ENCODE results near the gene HSPBP1. TPM values are rescaled to one million over a fixed set of nuclear protein-coding genes. Genes with fewer than 3 reads are reported as not detected.

The HSPBP1 gene
- total and polyA plus RNA-seq, 2 of the 4 experiments (the other 2 are of a cell fraction) = 21.0 to 43.2 TPM

DNA sequence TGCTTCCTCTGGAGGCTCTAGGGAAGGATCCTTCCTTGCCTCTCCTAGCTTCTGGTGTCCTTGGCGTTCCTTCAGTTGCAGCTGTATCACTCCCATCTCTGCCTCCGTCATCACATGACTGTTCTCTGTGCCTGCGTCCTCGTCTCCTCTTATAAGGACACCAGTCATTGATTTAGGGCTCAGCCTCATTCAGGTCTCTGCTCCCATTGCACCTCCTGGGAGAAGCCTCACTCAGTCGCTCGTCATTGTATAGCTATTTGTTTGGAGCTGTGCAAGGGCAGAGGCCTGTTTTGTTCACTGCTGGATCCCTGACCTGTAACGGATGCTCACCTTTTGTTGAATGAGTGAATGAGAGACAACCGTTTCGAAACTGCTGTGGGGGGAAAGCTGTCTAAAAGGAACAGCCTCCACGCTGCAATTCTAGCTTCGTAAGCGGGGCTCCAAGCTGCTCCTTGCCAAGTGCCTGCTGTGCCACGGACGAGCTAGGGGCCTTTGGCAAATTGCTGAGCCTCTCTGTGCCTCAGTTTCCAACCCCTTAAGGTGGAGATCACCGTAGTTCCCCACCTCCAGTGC lies 21.1 kb upstream of the HSPBP1 start:
- Histone ChIP-seq H2BK120ac (ENCODE audit: low read depth, low read length) (no peak overlapping the region), H3K4me3 (ENCODE audit: insufficient read depth, low read depth, low read length) (no peak overlapping the region), H2AK9ac (replicated peaks; ENCODE audit: low read depth, low read length, poor library complexity) (peak overlapping the region; percentile 48), H4K91ac (ENCODE audit: insufficient read depth, low read depth, low read length) (no peak overlapping the region), H4K8ac (ENCODE audit: low read depth in 2 of 2, low read length in 2 of 2) (peak overlapping the region in 1 of 2 experiments; percentile 94; a peak in 1 of 4 replicates), H3K36me3 (ENCODE audit: control insufficient read depth, insufficient read depth, low read length) (peaks cover 43% of the 10 kb centered on the region), H3K4me1 (ENCODE audit: control insufficient read depth, insufficient read depth, low read length) (no peaks in the 10 kb centered on the region), H2BK5ac (ENCODE audit: low read depth, low read length, poor library complexity, severe bottlenecking) (no peak overlapping the region), H4K5ac (ENCODE audit: low read depth, low read length) (no peak overlapping the region), H3K9me1 (ENCODE audit: insufficient read depth, low read length) (no peaks in the 10 kb centered on the region), H3K4me2 (ENCODE audit: low read depth, low read length) (no peak overlapping the region), H4K20me1 (ENCODE audit: insufficient read depth, low read length) (no peaks in the 10 kb centered on the region), H3K56ac (ENCODE audit: extremely low read depth, insufficient read depth, low read length) (no peak overlapping the region), H3K23ac (ENCODE audit: low read depth, low read length) (no peak overlapping the region), H2AK5ac (ENCODE audit: low read depth, low read length) (no peak overlapping the region), H3K18ac (ENCODE audit: low read depth, low read length) (no peak overlapping the region), H2AFZ (replicated peaks; ENCODE audit: low read length, poor library complexity) (no peak overlapping the region), H3K27me3 (ENCODE audit: control insufficient read depth, insufficient read depth, low read length) (no peaks in the 10 kb centered on the region), H3K4ac (ENCODE audit: low read depth, low read length) (no peak overlapping the region), H3K9me3 (ENCODE audit: control insufficient read depth, insufficient read depth, low read length) (no peaks in the 10 kb centered on the region), H3K79me1 (ENCODE audit: low read depth in 1 of 2, low read length in 2 of 2) (no peaks in the 10 kb centered on the region), H2BK20ac (ENCODE audit: low read depth, low read length) (no peak overlapping the region), H3K9ac (ENCODE audit: low read depth, low read length) (no peak overlapping the region), H3K14ac (replicated peaks; ENCODE audit: low read depth, low read length) (no peak overlapping the region), H2BK15ac (ENCODE audit: low read depth, low read length) (no peak overlapping the region), H3K27ac (ENCODE audit: insufficient read depth, low read length) (no peak overlapping the region)
- TF ChIP-seq MAFK (IDR thresholded peaks at IDR 0.05; ENCODE audit: low read depth, low read length) = no peak
- no peak for TF ChIP-seq RCOR1 (IDR thresholded peaks at IDR 0.05; ENCODE audit: insufficient replicate concordance, low read length)
- no peak for TF ChIP-seq CHD1 (IDR thresholded peaks at IDR 0.05; ENCODE audit: low read depth, low read length)
- no peak for TF ChIP-seq NFE2L2 (IDR thresholded peaks at IDR 0.05; ENCODE audit: low read depth, low read length)
- CTCF ChIA-PET = interaction anchor here (0.6 to 2.0 kb wide), 7 partner anchors 13 to 83 kb away, joined by 3 to 11 read pairs (median 3); partner anchors contain the start of genes KMT5C and TMEM238
- in situ Hi-C loops (cut with MboI; ENCODE audit: low sequenced_read_pairs) (no loop called here), dilution Hi-C loops (cut with HindIII; ENCODE audit: low sequenced_read_pairs, unreplicated experiment) (no loop called here), intact Hi-C loops (cut with micrococcal nuclease) (loop anchor here (5.0 kb wide), 1 partner anchor 86 kb away; the partner anchor contains the start of gene RPL28)
- POLR2A ChIA-PET (ENCODE audit: unreplicated experiment) = interaction anchor here (1.0 kb wide), 1 partner anchor 104 kb away, joined by 4 read pairs; no protein-coding TSS in a partner anchor
- ATAC-seq (ENCODE audit: low read depth) (no peak), DNase-seq (no peak)
- 79% methylated on average over 8 of the region's 15 CpGs; no CpG with 5 or more reads in 1 of the 2 experiments for WGBS, 2 experiments (ENCODE audit: extremely low coverage in 2 of 2, insufficient read length in 1 of 2)
- BruUV-seq (replicated peaks) = no TSS peak
